Left ventricle myocardium superior (tissue), 1 donor: ENCODE results near the gene HTR1E. TPM values are rescaled to one million over a fixed set of nuclear protein-coding genes. Genes with fewer than 3 reads are reported as not detected.
"Not testable (repeated sequence)": the region's sequence is repeated elsewhere in the genome, so short reads cannot be mapped to it uniquely, and the experiment has no call there.

Experiments used
- ATAC-seq: fragments of 200-7000 bp; cut with Tn5 transposase; one replicate; pipeline ENCODE4 v1.9.1; 2020; ENCODE audit warnings: mild to moderate bottlenecking, moderate library complexity
- DNase-seq: peaks from one replicate; pipeline ENCODE4 v3.0.0-alpha.2; 2020
- intact Hi-C: fragments of 100-400 bp; cut with micrococcal nuclease; formaldehyde crosslinking; loops from one replicate; pipeline ENCODE4 v1.11.0; 2022
- long read RNA-seq: library from polyadenylated mRNA; unstranded; transcript quantifications from one replicate; pipeline ENCODE4 v2.0.0, GENCODE V29; 2021
- total RNA-seq: library from RNA; stranded (reverse); fragmentation: NEBNext Ultra II Directional; extraction: Animal tissue kit (Norgen Biotek cat#: 25700); gene quantifications from one replicate; pipeline ENCODE4 v1.2.1, GENCODE V29; 2021
- donor health status: DM: no; HTN: yes; CAD: no; lungs with severe emphysema.

The HTR1E gene, protein sequence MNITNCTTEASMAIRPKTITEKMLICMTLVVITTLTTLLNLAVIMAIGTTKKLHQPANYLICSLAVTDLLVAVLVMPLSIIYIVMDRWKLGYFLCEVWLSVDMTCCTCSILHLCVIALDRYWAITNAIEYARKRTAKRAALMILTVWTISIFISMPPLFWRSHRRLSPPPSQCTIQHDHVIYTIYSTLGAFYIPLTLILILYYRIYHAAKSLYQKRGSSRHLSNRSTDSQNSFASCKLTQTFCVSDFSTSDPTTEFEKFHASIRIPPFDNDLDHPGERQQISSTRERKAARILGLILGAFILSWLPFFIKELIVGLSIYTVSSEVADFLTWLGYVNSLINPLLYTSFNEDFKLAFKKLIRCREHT
- not detected for total RNA-seq
- long read RNA-seq, result 0 reads

- intact Hi-C loops, result no loop called here
- DNase-seq (no peak), ATAC-seq (peak; percentile 55)
These were observed at the start of gene HTR1E for GRCh38 chr6:86937219-86938079. Gene HTR1E, plus strand, starts transcription at chr6:86937528. Its CDS starts 77,807 bp downstream, at chr6:87015335.

- no peak for DNase-seq
- ATAC-seq, result no peak
- intact Hi-C loops, result no loop called here
These were observed 49.0 kb upstream of the HTR1E start for GRCh38 chr6:86888301-86888700.

DNA sequence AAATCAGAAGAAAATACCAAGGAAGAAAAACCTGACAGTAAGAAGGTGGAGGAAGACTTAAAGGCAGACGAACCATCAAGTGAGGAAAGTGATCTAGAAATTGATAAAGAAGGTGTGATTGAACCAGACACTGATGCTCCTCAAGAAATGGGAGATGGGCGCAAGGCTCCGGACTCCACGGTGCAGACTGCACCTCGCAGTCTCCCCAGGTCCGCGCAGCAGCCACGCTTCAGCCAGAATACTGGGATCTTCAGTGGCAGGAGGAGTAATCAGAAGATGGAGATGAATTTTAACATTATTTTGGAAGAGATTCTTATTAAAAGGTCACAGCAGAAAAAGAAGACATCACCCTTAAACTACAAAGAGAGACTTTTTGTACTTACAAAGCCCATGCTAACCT is 40.1 kb upstream of the HTR1E start:
- ATAC-seq, intact Hi-C loops, DNase-seq: not testable (repeated sequence)

GRCh38 chr6:86913795-86914194 is 23.5 kb upstream of the HTR1E start:
- DNase-seq, result no peak
- no peak for ATAC-seq
- intact Hi-C loops, result no loop called here

DNA sequence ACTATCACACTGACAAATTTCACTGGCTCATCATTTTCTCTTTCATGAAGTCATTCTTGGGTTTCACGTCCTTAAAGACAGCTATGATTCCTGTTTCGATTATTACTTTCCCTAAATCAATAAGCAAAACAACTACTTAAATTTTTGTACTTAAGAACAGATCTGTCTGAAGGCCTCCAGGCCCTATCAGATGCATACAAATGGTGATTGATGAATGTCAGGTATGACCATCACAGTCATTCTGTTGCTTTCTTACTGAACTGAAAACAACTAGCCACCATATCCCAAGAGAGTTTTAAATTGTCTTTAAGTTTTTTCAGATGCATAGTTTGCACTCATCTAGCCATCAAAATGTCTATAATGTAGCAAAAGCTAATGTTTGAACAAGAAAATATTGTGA is 20.9 kb upstream of the HTR1E start:
- ATAC-seq (no peak), DNase-seq (no peak)
- intact Hi-C loops, result no loop called here

DNA sequence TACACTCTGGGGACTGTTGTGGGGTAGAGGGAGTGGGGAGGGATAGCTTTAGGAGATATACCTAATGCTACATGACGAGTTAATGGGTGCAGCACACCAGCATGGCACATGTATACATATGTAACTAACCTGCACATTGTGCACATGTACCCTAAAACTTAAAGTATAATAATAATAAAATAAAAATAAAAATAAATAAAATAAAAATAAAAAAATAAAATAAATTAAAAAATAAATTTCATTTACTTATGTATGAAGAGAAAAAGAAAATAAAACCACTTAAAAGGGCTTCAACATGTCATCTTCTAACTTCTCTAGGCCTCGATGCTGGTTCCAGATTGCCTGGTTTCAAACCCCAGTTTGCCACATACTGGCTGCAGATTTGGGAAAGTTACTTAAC is 10.2 kb upstream of the HTR1E start:
- DNase-seq, ATAC-seq, intact Hi-C loops: not testable (repeated sequence)

- intact Hi-C loops, DNase-seq, ATAC-seq: not testable (repeated sequence)
These were observed 9.5 kb upstream of the HTR1E start for GRCh38 chr6:86927859-86928258.

DNA sequence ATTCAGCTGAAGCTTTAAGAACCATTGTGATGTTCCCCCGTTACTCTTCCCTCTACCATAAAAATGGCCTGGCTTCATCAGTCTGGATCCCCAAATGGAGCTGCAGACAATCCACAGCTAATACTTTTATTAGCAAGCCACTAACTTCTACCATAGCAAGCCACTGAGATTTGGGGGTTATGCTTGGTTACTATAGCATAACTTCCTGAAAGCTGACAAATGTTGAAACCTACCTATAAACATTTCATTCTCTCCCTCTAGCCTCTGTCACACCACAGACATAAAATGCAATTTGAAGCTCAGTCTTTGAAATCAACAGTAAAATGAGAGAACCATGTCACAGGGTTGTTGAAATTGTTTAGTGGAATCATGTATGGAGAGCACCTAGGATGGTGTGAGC is 3.0 kb upstream of the HTR1E start:
- intact Hi-C loops, result no loop called here
- no peak for ATAC-seq
- no peak for DNase-seq

DNA sequence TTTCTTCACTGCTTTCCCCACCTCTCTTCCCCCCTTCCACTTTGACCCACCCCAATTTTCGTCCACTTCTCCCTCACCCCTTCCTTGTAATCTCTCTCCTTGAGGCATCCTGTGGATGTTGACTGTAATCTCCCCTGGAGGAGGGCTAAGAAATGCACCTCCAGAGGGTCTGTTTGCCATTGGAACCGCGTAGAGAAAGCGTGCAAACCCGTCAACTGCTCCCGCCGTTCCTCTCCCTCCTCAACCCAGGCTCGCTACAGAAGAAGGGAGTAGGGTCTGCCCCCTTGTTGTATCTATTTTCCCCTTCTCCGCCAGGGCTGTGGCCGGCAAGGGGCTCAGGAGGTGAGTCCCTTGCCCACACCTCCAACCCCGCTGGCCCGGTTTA is 502 bp upstream of the HTR1E start:
- intact Hi-C loops, result no loop called here
- DNase-seq (no peak), ATAC-seq (no peak)

DNA sequence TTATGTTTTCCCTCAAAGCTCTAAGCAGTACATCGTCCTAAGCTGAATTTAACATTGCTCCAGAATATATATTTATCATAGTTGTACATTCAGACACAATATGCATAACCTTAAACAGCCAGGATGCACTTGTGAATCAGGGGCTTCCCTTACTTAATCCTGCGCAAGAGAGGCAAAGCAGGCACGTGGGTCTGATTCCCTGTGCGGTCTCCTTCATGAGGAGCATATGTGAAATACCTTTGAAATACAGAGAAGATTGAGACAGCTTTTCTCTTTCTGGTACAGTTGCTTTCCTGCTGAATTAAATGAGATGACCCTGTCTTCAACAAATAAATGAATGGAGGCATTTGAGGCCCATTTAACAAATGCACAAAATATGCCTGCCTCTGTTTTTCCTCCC is 1.5 kb downstream of the HTR1E start:
- intact Hi-C loops, result no loop called here
- ATAC-seq, result no peak
- no peak for DNase-seq

- ATAC-seq (no peak), DNase-seq (no peak)
- intact Hi-C loops, result no loop called here
These were observed 4.1 kb downstream of the HTR1E start for GRCh38 chr6:86941461-86941860.

GRCh38 chr6:86942769-86943516 is 5.6 kb downstream of the HTR1E start:
- DNase-seq (no peak), ATAC-seq (no peak)
- intact Hi-C loops, result no loop called here

GRCh38 chr6:86943819-86944407 is 6.6 kb downstream of the HTR1E start:
- ATAC-seq, result no peak
- intact Hi-C loops, result no loop called here
- no peak for DNase-seq

- DNase-seq (no peak), ATAC-seq (no peak)
- intact Hi-C loops, result no loop called here
These were observed 12.4 kb downstream of the HTR1E start for GRCh38 chr6:86949771-86950170.

DNA sequence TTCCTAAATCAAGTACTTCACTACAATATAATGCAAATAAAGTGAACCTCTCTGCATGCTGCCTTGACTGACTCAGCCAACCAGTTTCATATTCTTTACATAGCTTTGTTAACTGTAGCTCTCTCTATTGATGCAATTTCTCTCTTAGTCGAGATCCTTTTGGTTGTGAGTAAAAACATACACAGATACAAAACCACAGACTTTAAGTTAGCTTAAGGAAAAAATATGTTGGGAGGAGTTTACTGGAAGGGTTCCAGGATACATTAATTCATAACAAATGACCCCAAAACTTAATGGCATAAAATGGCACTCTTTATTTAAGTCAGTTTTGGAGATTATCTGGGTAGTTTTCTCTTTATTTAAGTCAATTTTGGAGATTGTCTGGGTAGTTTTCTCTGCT is 15.7 kb downstream of the HTR1E start:
- intact Hi-C loops, result no loop called here
- DNase-seq (no peak), ATAC-seq (no peak)

GRCh38 chr6:86959656-86960055 is 22.3 kb downstream of the HTR1E start:
- ATAC-seq, result no peak
- no peak for DNase-seq
- intact Hi-C loops, result no loop called here

- intact Hi-C loops, result no loop called here
- DNase-seq (no peak), ATAC-seq (no peak)
These were observed 24.3 kb downstream of the HTR1E start for GRCh38 chr6:86961455-86962200.

DNA sequence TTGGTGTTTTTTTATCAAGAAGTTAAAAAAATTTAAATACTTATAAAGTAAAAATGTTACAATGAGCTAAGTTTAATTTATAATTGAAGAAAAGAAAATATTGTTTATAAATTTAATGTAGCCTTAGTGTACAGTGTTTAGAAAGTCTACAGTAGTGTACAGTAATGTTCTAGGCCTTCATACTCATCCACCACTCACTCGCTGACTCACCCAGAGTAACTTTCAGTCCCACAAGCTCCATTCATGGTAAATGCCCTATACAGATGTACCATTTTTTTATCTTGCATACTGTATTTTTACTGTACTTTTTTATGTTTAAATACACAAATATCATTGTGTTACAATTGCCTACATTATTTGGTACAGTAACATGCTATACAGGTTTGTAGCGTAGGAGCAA is 26.0 kb downstream of the HTR1E start:
- ATAC-seq (no peak), DNase-seq (no peak)
- intact Hi-C loops, result no loop called here
